Smooth muscle cell of the brain vasculature (primary cell): Measurements from ENCODE around the gene FKBP10.
"Not testable (repeated sequence)": the region's sequence is repeated elsewhere in the genome, so short reads cannot be mapped to it uniquely, and the experiment has no call there.

ENCODE experiments used
- DNase-seq: peaks from one replicate; pipeline ENCODE4 v3.0.0-alpha.2; 2012; ENCODE audit warnings: low read depth, low spot score

Gene FKBP10

DNA sequence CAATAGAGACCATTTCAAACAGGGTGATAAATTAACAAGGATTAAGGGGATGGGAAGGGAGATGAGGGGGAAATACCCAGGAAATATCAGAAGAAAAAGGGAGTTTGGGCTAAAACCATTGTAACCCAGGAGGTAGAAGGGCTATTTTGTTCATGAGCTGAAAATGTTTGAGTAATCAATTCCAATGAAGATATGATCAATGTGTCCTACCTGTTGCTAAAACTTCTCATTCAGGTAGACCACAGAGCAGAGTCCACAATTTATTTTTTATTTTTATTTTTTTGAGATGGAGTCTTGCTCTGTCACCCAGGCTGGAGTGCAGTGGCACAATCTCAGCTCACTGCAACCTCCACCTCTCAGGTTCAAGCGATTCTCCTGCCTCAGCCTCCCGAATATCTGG, 26.6 kb downstream of the FKBP10 start:
- DNase-seq, result not testable (repeated sequence)

DNA sequence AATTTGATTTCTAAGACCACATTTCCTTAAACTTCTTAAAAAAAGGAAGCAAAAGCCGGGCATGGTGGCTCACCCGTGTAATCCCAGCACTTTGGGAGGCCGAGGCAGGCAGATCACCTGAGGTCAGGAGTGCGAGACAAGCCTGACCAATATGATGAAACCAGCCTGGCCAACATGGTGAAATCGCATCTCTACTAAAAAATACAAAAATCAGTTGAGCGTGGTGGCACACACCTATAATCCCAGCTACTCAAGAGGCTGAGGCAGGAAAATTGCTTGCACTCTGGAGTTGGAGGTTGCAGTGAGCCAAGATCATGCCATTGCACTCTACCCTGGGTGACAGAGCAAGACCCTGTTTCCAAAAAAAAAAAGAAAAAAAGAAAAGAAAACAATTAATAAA, 28.0 kb downstream of the FKBP10 start:
- DNase-seq, result not testable (repeated sequence)

DNA sequence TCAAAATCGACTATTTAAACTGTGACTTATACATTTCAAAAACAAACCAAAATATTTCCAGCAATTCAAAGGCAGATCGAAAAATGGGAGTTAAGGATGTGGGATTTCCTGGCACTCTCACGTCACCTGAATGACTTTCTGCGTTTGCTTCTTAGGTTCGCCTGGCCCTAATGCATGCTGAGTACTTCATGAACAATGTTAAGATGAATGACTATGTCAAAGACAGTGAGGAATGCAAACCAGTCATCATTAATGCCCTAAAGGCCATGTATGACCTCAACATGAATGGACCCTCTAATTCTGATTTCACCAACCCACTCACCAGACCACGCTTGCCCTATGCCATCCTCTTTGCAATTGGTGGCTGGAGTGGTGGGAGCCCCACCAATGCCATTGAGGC, 32.2 kb downstream of the FKBP10 start:
- DNase-seq, result no peak

DNA sequence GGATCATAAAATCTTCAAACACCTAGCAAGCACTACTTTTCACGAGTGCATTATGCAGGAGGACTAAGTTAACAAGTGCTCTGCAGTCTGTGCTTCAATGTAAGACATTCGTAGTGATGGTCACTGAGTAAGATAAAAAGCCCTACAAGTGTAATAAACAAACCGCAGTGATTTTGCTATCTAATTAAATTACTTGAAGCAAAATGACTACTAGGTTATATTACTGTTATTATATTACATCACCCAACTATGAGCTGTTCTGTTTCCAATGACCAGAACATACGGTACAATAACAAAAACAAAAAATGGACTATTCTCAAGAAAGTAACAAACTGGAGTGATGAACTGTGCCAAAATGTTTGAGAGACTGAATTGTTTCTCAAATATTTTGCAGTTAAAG, 36.0 kb downstream of the FKBP10 start:
- DNase-seq, result no peak

DNA sequence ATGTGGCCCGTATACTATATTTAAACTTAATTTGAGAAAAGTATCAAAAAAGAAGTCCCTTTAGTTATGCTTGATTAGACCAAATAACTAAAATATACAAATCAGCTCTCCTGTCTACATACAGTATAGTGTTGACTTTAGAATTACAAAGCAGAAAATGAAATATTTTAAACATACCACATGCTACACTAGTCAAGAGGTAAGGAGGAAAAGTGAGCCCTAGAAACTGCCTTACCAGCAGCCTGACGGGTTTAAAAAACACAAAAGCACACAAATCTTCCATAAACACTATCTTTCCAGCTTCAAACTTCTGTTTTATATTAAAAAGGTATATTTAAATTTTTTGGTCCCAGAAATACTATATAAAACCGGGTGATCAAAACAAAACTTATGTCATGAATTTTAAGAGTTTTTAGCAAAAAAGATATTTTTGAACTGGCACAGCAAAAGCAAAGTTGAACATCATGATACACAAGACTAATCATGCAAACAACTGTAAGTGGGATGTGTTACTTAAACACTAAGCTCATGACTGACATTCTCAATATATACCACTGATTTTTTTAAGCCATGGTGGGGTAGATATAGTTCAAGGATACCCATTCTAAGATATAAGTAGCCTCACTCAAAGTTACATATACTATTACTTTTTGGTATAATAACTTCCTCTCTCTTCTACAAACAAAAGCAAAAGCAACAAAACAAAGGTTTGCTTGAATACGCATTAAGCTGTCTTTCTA, 36.6 kb downstream of the FKBP10 start:
- DNase-seq, result no peak

DNA sequence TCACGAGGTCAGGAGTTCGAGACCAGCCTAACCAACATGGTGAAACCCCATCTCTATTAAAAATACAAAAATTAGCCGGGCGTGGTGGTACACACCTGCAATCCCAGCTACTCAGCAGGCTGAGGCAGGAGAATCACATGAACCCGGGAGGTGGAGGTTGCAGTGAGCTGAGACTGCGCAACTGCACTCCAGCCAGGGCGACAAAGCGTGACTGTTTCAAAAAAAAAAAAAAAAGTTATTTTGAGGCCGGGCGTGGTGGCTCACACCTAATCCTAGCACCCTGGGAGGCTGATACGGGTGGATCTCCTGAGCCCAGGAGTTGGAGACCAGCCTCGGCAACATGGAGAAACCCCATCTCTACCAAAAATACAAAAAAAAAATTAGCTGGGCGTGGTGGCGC, 38.6 kb downstream of the FKBP10 start:
- not testable (repeated sequence) for DNase-seq

DNA sequence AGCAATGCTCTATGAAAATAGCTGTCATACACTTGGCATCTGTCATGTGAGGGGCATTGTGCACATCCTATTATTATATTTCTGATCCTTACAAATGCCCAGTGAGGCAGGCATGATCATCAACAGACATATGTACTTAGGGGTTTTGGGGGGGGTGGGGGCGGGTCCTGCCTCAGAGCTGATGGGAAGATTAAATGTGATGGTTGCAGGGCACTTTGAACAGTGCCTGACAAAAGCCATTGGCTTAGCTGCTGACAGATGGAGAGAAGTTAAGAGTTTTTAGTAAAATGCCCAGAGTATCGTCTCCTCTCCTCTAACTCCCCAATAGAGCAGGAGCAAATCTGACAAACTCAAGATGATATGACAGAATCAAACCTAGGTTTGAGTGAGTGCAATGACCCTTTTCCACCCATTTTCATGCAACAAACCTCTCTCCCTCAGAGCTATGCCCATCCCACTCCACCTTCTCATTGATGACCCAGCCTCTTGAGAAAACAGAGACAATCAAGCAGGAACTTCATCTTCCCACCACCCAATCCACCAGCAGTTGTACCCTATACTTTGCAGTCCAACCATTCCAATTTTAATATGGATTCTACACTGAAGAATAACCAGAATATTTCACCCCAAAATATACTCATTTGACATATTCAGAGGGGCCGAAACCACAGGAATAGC, 47.6 kb downstream of the FKBP10 start:
- DNase-seq, result no peak

DNA sequence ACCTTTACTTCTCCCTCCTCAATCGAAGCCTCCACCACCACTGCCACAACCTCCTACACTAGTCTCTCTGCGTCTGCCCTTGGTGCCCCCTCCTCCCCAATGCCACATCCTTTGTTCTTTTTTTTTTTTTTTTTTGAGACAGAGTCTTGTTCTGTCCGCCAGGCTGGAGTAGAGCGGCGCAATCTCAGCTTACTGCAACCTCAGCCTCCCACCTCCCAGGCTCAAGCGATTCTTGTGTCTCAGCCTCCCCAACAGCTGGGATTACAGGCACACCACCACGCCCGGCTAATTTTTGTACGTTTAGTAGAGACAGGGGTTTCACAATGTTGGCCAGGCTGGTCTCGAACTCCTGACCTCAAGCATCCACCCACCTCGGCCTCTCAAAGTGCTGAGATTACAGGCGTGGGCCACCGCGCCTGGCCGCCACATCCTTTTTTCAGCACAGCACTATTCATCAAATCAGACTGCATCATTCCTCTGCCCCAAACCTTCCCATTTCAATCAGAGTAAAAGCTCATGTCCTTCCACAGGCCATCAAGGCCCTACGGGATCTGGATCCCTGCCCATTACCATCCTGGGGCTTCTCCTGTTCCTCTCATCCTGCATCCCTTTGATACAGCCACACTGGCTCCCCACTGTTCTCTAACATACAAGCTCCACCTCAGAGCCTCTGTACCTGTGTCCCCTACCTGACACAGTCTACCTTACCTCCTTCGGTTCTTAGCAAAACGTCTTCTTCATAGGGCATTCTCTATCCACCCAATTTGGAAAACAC, 50.5 kb downstream of the FKBP10 start:
- no peak for DNase-seq

DNA sequence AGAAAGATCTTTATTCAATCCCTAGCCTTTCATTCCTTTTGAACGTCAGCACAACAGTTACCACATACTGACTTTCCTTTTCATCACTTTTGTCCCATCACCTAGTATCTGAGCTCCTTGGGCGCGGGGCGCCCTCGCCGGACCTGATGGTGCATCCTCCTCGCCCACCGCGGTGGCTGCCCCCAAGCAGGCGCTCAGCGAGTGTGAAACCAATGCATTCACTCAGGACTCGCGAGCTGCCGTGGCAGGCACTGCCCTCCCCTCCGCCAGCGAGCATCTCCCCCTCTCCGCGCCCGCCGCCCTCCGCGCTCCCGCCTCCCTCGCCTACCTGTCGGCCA, 51.7 kb downstream of the FKBP10 start:
- DNase-seq, result no peak

DNA sequence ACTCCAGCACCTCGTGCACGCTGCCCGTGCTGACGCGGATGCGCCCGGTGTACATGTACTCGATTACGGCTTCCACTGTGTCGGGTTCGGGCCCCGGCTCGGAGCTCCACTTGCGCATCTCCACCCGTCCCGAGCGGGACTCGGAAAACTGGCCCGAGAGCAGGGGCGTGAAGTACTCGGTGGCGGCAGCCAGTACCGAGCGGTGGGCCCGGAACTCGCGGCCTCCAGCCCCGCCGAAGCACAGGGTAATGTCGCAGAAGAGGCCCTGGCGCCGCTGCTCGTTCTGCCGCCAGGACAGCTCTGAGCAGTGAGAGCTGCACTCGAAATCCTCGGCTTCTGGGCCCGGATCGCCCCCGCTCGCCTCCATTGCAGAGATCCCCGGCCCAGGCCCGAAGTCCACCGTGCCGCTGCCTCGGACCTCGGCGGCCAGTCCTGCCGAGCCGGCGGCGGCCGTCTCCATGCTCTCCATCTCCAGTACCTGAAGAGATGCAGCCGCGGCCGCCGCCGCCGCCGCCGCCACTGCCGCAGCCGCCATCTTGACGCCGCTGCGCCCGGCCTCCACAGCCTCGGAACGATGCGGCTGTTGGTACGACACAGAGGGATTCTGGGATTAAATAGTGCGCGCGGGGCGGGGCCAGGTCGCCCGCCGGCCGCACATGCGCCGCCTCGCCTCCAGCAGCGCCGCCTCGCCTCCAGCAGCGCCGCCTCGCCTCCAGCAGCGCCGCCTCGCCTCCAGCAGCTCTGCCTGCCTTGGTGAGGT, 52.2 kb downstream of the FKBP10 start, which contains the start of gene KLHL11:
TSS of gene KLHL11 (minus strand) at position 588 of the 760 bp plus-strand sequence. CDS start at position 535, 53 bp downstream.
- DNase-seq, result peak; percentile 73

DNA sequence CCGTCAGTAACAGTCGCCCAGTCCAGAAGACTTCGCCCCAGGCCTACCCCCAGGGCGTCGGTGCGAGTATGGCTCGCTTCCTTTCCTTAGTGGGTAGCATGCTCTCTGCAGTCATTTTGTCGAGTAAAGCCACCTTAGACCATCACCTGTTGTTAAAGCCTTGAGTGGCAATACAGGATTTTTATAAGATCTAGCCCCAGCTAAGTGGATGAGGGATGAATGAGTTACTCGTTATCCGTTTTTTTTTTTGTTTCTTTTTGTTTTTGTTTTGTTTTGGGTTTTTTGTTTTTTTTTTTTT, 52.7 kb downstream of the FKBP10 start:
- DNase-seq, result no peak

DNA sequence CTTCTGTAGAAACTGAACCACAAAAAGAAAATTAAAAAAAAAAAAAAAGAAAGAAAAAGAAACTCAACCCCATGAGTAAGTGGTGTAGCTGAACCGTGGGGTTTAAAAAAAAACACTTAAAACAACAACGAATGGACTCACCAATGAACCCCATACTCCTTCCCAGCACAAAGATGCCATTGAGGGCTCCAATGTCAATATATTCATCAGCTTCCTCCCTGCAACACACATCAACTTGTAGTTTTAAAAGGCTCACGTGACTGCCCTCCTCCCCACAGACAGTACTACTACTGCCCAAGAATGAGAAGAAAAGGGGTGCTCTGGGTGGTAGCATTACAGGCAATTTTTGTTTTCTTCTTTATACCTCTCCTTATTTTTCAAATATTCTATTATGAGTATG, 55.8 kb downstream of the FKBP10 start:
- no peak for DNase-seq

DNA sequence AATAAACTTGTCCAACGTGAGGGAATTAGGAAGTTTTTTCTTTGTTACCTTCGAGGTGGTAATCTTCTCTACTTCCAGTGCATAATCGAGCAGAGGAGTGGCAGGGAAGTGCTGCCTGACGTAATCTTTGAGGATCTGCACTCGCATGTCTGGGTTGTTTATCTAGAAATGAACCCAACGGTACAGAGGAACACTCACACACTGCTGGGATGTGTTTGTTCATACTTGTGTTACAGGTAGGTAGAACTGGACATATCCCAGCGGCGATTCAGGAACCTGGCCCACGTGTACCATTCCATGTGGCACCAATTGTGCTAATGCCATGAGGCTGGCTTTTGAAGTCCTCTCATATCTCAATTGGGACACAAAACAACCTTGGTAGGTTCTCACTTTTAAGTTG, 56.6 kb downstream of the FKBP10 start:
- DNase-seq, result no peak

DNA sequence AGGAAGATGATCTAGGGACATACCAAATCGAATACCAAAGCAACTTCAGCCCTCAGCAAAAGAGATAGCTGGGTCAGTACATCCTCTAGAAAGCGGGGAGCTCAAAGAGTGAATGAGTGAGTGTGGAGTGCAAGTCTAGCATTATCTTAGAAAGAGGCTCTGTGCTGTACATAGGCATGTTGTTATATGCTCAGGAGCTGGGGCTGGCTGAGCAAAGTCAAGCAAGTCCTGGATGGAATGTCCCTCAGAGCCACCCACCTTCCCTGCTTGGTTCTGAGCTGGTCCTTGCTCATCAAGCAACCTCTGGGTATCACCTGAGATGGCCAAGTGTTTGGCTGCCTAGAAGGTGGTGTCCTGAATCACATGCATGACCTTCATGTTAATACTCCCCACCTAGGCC, 57.3 kb downstream of the FKBP10 start:
- DNase-seq, result no peak

DNA sequence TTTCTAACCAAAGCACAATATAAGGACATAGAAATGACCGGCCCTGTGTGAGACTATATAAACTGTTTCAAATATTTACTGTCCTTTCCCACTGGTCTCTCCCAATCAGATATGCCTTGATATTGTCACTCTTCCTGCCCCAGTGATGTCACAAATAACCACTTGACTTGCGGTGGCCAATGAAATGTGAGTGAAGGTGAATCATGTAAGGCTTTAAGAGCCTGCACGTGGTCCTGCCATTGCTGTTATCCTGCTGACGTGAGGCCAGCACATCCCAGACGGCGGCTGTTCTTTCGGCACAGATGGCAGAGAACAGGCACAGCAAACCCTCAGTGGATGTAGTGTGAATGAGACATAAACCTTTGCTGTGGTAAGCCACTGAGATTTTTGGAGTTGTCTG, 57.8 kb downstream of the FKBP10 start:
- DNase-seq, result no peak

DNA sequence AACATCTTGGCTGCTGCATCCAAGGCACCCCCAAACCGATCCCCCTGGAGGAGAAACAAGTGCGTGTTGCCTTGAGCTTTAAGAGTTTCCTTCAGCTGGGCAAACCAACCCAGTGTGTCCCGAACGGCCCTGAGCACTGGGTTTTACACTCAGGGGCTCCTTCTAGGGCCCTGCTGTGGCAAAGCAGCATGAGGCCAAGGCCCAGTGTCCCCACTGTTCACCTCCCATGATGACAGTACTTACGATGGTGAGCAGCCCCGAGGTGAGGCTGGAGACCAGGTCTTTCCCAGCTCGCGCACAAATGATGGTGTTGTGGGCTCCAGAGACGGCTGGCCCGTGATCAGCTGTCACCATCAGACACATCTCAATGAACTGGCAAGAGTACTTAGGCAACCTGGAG, 59.0 kb downstream of the FKBP10 start:
- DNase-seq, result no peak
